ENCODE measurements around the gene CALY.
"Not testable (repeated sequence)": the region's sequence is repeated elsewhere in the genome, so short reads cannot be mapped to it uniquely, and the experiment has no call there.

CALY gene

GRCh38 chr10:133336577-133337369, at the start of gene CALY:
TSS of gene CALY (minus strand) at chr10:133336896. CDS start at chr10:133328989, 7,907 bp downstream.
- DNase-seq (ENCODE audit: low spot score): peak; percentile 73

- no peak for DNase-seq (ENCODE audit: low spot score)
Observed at GRCh38 chr10:133385214-133385613, 48.5 kb upstream of the CALY start.

- DNase-seq (ENCODE audit: low spot score): no peak
Observed at GRCh38 chr10:133384071-133384470, 47.4 kb upstream of the CALY start.

- no peak for DNase-seq (ENCODE audit: low spot score)
Observed at GRCh38 chr10:133383551-133383950, 46.9 kb upstream of the CALY start.

GRCh38 chr10:133381036-133381435, 44.3 kb upstream of the CALY start:
- DNase-seq (ENCODE audit: low spot score): no peak

GRCh38 chr10:133379801-133380666, 43.3 kb upstream of the CALY start:
- no peak for DNase-seq (ENCODE audit: low spot score)

GRCh38 chr10:133379152-133379800, 42.6 kb upstream of the CALY start, which contains the start of gene PAOX:
TSS of gene PAOX (plus strand) at chr10:133379262. CDS start at chr10:133379317, 55 bp downstream.
- DNase-seq (ENCODE audit: low spot score): peak; percentile 48

- peak; percentile 63 for DNase-seq (ENCODE audit: low spot score)
Observed at GRCh38 chr10:133378251-133379096, 41.8 kb upstream of the CALY start.

- DNase-seq (ENCODE audit: low spot score): no peak
Observed at GRCh38 chr10:133377818-133378250, 41.1 kb upstream of the CALY start.

- DNase-seq (ENCODE audit: low spot score): no peak
Observed at GRCh38 chr10:133377025-133377817, 40.5 kb upstream of the CALY start.

GRCh38 chr10:133376183-133376582, 39.5 kb upstream of the CALY start:
- DNase-seq (ENCODE audit: low spot score): not testable (repeated sequence)

- no peak for DNase-seq (ENCODE audit: low spot score)
Observed at GRCh38 chr10:133375357-133376115, 38.8 kb upstream of the CALY start.

GRCh38 chr10:133373174-133374090, 36.7 kb upstream of the CALY start, which contains the start of gene ECHS1:
TSS of gene ECHS1 (minus strand) at chr10:133373354. CDS start at chr10:133373333, 21 bp downstream.
- DNase-seq (ENCODE audit: low spot score): peak; percentile 91

GRCh38 chr10:133372507-133372906, 35.8 kb upstream of the CALY start:
- no peak for DNase-seq (ENCODE audit: low spot score)

- DNase-seq (ENCODE audit: low spot score): no peak
Observed at GRCh38 chr10:133370030-133370786, 33.5 kb upstream of the CALY start.

GRCh38 chr10:133368153-133368552, 31.5 kb upstream of the CALY start:
- no peak for DNase-seq (ENCODE audit: low spot score)

GRCh38 chr10:133367461-133367860, 30.8 kb upstream of the CALY start:
- not testable (repeated sequence) for DNase-seq (ENCODE audit: low spot score)

GRCh38 chr10:133366751-133367150, 30.1 kb upstream of the CALY start:
- DNase-seq (ENCODE audit: low spot score): no peak
